Skin of body (tissue), 2 donors: ENCODE data around the gene DNAJC8. TPM values are rescaled to one million over a fixed set of nuclear protein-coding genes. Genes with fewer than 3 reads are reported as not detected.

ENCODE experiments used
- DNase-seq: peaks from one replicate; lab custom pipeline; 2025; lab: John Stamatoyannopoulos, UW
- total RNA-seq: library from RNA; depleted of rRNA; stranded (reverse); fragments of >200 nt; gene quantifications from one replicate; pipeline ENCODE4 v1.2.3, GENCODE V29; 2014

Gene DNAJC8
- total RNA-seq, 1 donor from 2014 or later, result 31.5 TPM

DNA sequence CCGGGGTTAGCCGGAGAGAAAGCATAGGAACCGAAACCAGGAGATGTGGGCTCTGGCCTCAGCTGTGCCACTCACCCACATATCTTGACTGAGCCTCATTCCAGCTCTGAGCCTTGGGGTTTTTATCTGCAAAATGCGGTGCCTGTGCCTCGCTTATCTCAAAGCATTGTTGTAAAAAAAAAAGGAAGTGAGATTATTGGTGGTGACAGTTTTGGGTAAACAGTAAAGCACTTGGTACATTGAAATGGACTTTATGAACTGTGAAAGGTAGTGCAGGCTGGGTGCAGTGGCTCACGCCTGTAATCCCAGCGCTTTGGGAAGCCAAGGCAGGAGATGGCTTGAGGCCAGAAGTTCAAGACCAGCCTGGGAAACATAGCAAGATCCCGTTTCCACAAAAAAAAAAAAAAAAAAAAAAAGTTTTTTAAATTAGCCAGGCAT is 60.1 kb downstream of the DNAJC8 start:
- no peak for DNase-seq

GRCh38 chr1:28171246-28171645 is 61.6 kb downstream of the DNAJC8 start:
- DNase-seq, result no peak

GRCh38 chr1:28170001-28170596 is 62.7 kb downstream of the DNAJC8 start:
- no peak for DNase-seq

DNA sequence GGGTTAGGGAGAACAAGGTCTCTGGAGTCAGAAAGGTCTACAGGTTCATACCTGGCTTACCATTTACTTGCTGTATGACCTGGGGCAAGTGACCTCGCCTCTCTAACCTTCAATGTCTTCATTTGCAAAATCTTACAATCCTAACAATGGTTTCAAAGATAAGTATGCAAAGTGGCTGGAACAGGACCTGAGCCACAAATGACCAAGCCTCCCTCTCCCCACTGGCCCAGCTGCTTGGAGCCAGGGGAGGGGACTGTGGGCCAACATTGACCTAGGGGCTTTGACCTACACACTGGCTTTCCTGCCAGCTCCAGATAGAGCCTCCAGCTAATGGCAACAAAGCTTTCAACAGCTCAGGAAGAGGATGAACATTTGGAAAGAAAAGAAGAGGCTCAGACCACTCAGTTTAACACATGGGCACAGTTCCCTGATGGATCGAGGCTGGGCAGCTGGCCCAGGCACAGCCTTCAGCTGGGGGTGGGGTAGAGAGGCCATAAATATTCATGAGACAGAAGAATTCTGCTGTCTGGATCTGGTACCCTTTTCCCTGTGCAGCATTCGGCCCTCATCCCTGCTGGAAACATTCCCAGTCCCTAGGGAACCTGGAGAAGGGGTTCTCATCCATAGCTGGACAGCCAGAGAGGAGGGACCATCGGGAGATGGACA is 69.2 kb downstream of the DNAJC8 start:
- DNase-seq, result no peak

DNA sequence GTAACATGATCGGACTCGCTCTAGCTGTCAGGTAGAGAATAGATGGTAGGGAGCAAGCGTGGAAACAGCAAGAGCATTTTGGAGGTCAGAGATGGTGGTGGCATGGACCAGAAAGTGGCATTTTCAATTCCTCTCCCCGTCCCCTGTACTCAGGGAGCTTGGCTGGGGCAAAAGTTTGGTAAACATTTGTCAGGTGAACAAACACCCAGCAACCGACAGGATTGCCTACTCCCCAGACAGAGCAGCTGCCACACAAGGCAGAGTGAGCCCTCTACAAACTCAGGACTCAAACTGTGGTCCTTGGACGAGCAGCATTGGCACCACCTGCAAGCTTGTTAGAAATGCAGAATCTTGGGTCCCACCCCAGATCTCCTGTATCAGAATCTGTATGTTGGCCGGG is 70.7 kb downstream of the DNAJC8 start:
- DNase-seq, result no peak

GRCh38 chr1:28161751-28162150 is 71.1 kb downstream of the DNAJC8 start:
- DNase-seq, result no peak

GRCh38 chr1:28160782-28161266 is 72.0 kb downstream of the DNAJC8 start:
- peak; percentile 10 for DNase-seq

- DNase-seq, result no peak
Measured at GRCh38 chr1:28159680-28160079, 73.1 kb downstream of the DNAJC8 start.

GRCh38 chr1:28159243-28159642 is 73.6 kb downstream of the DNAJC8 start:
- no peak for DNase-seq

GRCh38 chr1:28157894-28158293 is 74.9 kb downstream of the DNAJC8 start:
- DNase-seq, result no peak

GRCh38 chr1:28156821-28157220 is 76.0 kb downstream of the DNAJC8 start:
- no peak for DNase-seq

GRCh38 chr1:28155628-28156027 is 77.2 kb downstream of the DNAJC8 start:
- no peak for DNase-seq

DNA sequence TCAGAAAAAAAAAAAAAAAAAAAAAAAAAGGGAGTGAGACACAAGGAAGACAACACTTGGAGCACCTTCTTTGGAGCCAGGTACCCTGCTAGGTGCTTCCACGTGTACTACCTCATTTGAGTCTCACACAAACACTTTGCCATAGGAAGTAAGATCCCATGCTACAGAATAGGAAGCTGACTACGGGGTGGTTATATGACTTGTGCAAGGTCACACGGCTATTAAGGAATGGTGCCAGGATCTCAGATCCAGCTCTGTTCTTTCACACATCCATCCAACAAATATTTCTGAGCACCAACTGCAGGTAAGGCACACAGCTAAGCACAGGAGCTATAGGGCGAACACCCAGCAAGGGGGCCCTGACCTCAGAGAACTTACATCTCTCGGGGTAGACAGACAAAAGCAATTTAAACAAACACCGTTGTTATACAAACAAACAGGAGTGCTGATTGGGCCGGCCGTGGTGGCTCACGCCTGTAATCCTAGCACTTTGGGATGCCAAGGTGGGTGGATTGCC is 78.7 kb downstream of the DNAJC8 start:
- DNase-seq, result no peak

Other genes starting within 250 kb of the DNAJC8 start
- gene EYA3, start 144.4 kb downstream of the DNAJC8 start, total RNA-seq, result 10.9 TPM
- 3.1 TPM for gene PTAFR, start 56.3 kb downstream of the DNAJC8 start, total RNA-seq
- 65.6 TPM for gene ATP5IF1, start 3.1 kb upstream of the DNAJC8 start, total RNA-seq
- gene SESN2, start 26.5 kb upstream of the DNAJC8 start, total RNA-seq, result 2.1 TPM
- 9.2 TPM for gene MED18, start 96.0 kb upstream of the DNAJC8 start, total RNA-seq
- gene PHACTR4, start 136.7 kb upstream of the DNAJC8 start, total RNA-seq, result 17.9 TPM